B cell (primary cell): ENCODE results near the gene GNG10. TPM values are rescaled to one million over a fixed set of nuclear protein-coding genes. Genes with fewer than 3 reads are reported as not detected.

Source experiments
- ATAC-seq: fragments of 200-7000 bp; cut with Tn5 transposase; one replicate; pipeline ENCODE4 v1.10.0; 2021; ENCODE audit warnings: low read depth, mild to moderate bottlenecking, moderate number of reproducible peaks, moderate library complexity
- CTCF ChIA-PET: fragments of 350-600 bp; sonication (Branson Sonifier 250); formaldehyde crosslinking; loops from one replicate; lab custom pipeline; 2021; ENCODE audit warnings: antibody characterized with exemption, inconsistent platforms; lab: Charles Lee
- POLR2A ChIA-PET: fragments of 350-600 bp; sonication (Branson Sonifier 250); formaldehyde crosslinking; loops from one replicate; lab custom pipeline; 2021; ENCODE audit warnings: antibody characterized with exemption; lab: Charles Lee
- DNase-seq: peaks from one replicate; pipeline ENCODE4 v3.0.0; 2013
- H2AFZ ChIP-seq: 2 replicates; pipeline ENCODE4 v1.6.1; 2012; ENCODE audit warnings: mild to moderate bottlenecking, low read depth, low read length; ENCODE audit not compliant: insufficient read depth, poor library complexity, severe bottlenecking
- H3K27ac ChIP-seq, 2 donors: 1 replicate in 1 of 2; 2 replicates in 1 of 2; pipeline ENCODE4 v1.5.1; 2012 to 2013; ENCODE audit warnings: low read length in 2 of 2, mild to moderate bottlenecking in 2 of 2, moderate library complexity in 1 of 2
- H3K27me3 ChIP-seq, 4 experiments: fragments of 200-600 bp in 1 of 4; sonication (generic) in 1 of 4; replicated peaks in 1 of 4; 1 replicate in 2 of 4; 2 replicates in 2 of 4; pipeline versions ENCODE4 v1.6.1 to v1.7.0; 2013 to 2016; ENCODE audit warnings: low read length in 3 of 4, mild to moderate bottlenecking in 2 of 4, mixed read lengths in 1 of 4, moderate library complexity in 1 of 4; ENCODE audit not compliant: insufficient read depth in 4 of 4, control insufficient read depth in 3 of 4; ENCODE audit errors: control extremely low read depth in 1 of 4
- H3K36me3 ChIP-seq, 2 experiments: replicated peaks in 1 of 2; 1 replicate in 1 of 2; 2 replicates in 1 of 2; pipeline versions ENCODE4 v1.6.1 to v1.7.1; 2013; ENCODE audit warnings: low read length in 1 of 2; ENCODE audit not compliant: insufficient read depth in 2 of 2, control insufficient read depth in 1 of 2; ENCODE audit errors: control extremely low read depth in 1 of 2, extremely low read depth in 1 of 2
- H3K4me1 ChIP-seq, 2 donors: fragments of 200-600 bp in 1 of 2; sonication (generic) in 1 of 2; 1 replicate in 1 of 2; 2 replicates in 1 of 2; pipeline versions ENCODE4 v1.5.1 to v1.6.1; 2013 to 2017; ENCODE audit warnings: low read length in 2 of 2; ENCODE audit not compliant: control insufficient read depth in 2 of 2, insufficient read depth in 2 of 2
- H3K4me2 ChIP-seq: replicated peaks from 2 replicates; pipeline ENCODE3; 2012; ENCODE audit warnings: mild to moderate bottlenecking, low read depth, low read length; ENCODE audit not compliant: poor library complexity, severe bottlenecking
- H3K4me3 ChIP-seq, 5 experiments: fragments of 200-600 bp in 1 of 5; sonication (generic) in 1 of 5; 1 replicate in 3 of 5; 2 replicates in 2 of 5; pipeline versions ENCODE4 v1.5.1 to v1.7.0; 2011 to 2016; ENCODE audit warnings: low read length in 4 of 5, mild to moderate bottlenecking in 4 of 5, low read depth in 2 of 5, control low read depth in 1 of 5, moderate library complexity in 1 of 5; ENCODE audit not compliant: insufficient read depth in 1 of 5; ENCODE audit errors: control extremely low read depth in 1 of 5, extremely low read depth in 1 of 5
- H3K79me2 ChIP-seq: fragments of 200-600 bp; sonication (generic); one replicate; pipeline ENCODE4 v1.6.0; 2016; ENCODE audit warnings: low read length; ENCODE audit not compliant: control insufficient read depth, insufficient read depth
- H3K9ac ChIP-seq: fragments of 200-600 bp; sonication (generic); 2 replicates; pipeline ENCODE4 v1.6.1; 2017; ENCODE audit warnings: mild to moderate bottlenecking, low read length, moderate library complexity
- H3K9me3 ChIP-seq, 3 donors: one replicate each; pipeline versions ENCODE4 v1.6.1 to v1.7.1; 2013; ENCODE audit warnings: low read length in 2 of 3; ENCODE audit not compliant: control insufficient read depth in 2 of 3, insufficient read depth in 1 of 3; ENCODE audit errors: control extremely low read depth in 1 of 3
- H4K20me1 ChIP-seq: 2 replicates; pipeline ENCODE4 v1.6.0; 2012; ENCODE audit warnings: mild to moderate bottlenecking, low read length; ENCODE audit not compliant: insufficient read depth, control insufficient read depth, poor library complexity, severe bottlenecking
- H3K27ac Mint-ChIP-seq: one replicate; pipeline ENCODE4 v1.8.0; 2021; ENCODE audit warnings: mixed read lengths
- H3K27me3 Mint-ChIP-seq: one replicate; pipeline ENCODE4 v1.8.0; 2021; ENCODE audit warnings: mixed read lengths
- H3K4me1 Mint-ChIP-seq: one replicate; pipeline ENCODE4 v1.8.0; 2021; ENCODE audit warnings: mixed read lengths
- H3K4me3 Mint-ChIP-seq: one replicate; pipeline ENCODE4 v1.8.0; 2021; ENCODE audit warnings: mixed read lengths
- H3K9me3 Mint-ChIP-seq: one replicate; pipeline ENCODE4 v1.8.0; 2022; ENCODE audit warnings: mixed read lengths; ENCODE audit not compliant: insufficient read depth
- CTCF ChIP-seq: fragments of 200-600 bp; IDR thresholded peaks from one replicate; pipeline ENCODE4 v1.8.0; 2022; ENCODE audit warnings: antibody characterized with exemption, mild to moderate bottlenecking
- EZH2 ChIP-seq: IDR thresholded peaks from 2 replicates; pipeline ENCODE4 v1.6.1; 2012; ENCODE audit warnings: borderline replicate concordance, low read depth, mild to moderate bottlenecking, moderate library complexity, low read length; ENCODE audit not compliant: insufficient read depth, poor library complexity, severe bottlenecking
- WGBS: methylation state at CpG from one replicate; pipeline ENCODE4 v1.1.5; 2013; ENCODE audit warnings: missing lambda C conversion rate; ENCODE audit not compliant: insufficient coverage; 5-methylcytosine and 5-hydroxymethylcytosine counted together
- intact Hi-C: fragments of 100-400 bp; cut with micrococcal nuclease; formaldehyde crosslinking; loops from one replicate; pipeline ENCODE4 v1.10.0; 2022
- polyA plus RNA-seq: library from polyadenylated mRNA; depleted of rRNA; stranded (reverse); fragments of >200 nt; gene quantifications from 2 replicates; pipeline ENCODE4 v1.2.3, GENCODE V29; 2012
- total RNA-seq, 2 donors: library from RNA; stranded (reverse); fragments of 120-200 nt in 1 of 2; gene quantifications; 1 replicate in 1 of 2; 2 replicates in 1 of 2; pipeline versions ENCODE4 v1.2.3 to v1.2.4, GENCODE V29; 2013 to 2022

The GNG10 gene
- total and polyA plus RNA-seq, 2 donors (not counting 1 experiment from before 2014, with no cell fraction given) = 7.2 to 10.6 TPM

GRCh38 chr9:111678293-111678692, 16.9 kb downstream of the GNG10 start:
- Mint-ChIP-seq H3K9me3 (no peaks in the 10 kb centered on the region), H3K27me3 (no peaks in the 10 kb centered on the region), H3K4me1 (no peaks in the 10 kb centered on the region), H3K4me3 (no peak overlapping the region), H3K27ac (no peak overlapping the region)
- CTCF ChIA-PET = no interaction called here
- Histone ChIP-seq H3K79me2 (no peaks in the 10 kb centered on the region), H3K9me3 (no peaks in the 10 kb centered on the region), H3K4me2 (no peak overlapping the region), H3K27me3 (no peaks in the 10 kb centered on the region), H3K36me3 (peaks cover 0 to 7% of the 10 kb centered on the region in 2 experiments), H4K20me1 (no peaks in the 10 kb centered on the region), H3K27ac (no peak overlapping the region), H3K9ac (no peak overlapping the region), H3K4me1 (no peaks in the 10 kb centered on the region), H3K4me3 (no peak overlapping the region), H2AFZ (no peak overlapping the region)
- 93% methylated on average over 5 of the region's 5 CpGs for WGBS
- TF ChIP-seq CTCF = no peak
- intact Hi-C loops = no loop called here
- DNase-seq = no peak
- ATAC-seq = no peak
- POLR2A ChIA-PET = no interaction called here

- no peaks in the 10 kb centered on the region for H3K27me3 ChIP-seq
- POLR2A ChIA-PET = no interaction called here
- H3K9ac ChIP-seq = no peak overlapping the region
- no peak for ATAC-seq
- TF ChIP-seq CTCF = no peak
- TF ChIP-seq EZH2 = no peak
- 97% methylated on average over 4 of the region's 6 CpGs for WGBS
- H3K4me3 ChIP-seq = no peak overlapping the region
- Mint-ChIP-seq H3K4me3 (no peak overlapping the region), H3K27ac (no peak overlapping the region), H3K4me1 (no peaks in the 10 kb centered on the region), H3K27me3 (no peaks in the 10 kb centered on the region), H3K9me3 (no peaks in the 10 kb centered on the region)
- CTCF ChIA-PET = no interaction called here
- H3K4me1 ChIP-seq = no peaks in the 10 kb centered on the region
- no peaks in the 10 kb centered on the region for H3K79me2 ChIP-seq
- H2AFZ ChIP-seq = no peak overlapping the region
- intact Hi-C loops = no loop called here
- no peak for DNase-seq
- no peak overlapping the region for H3K4me2 ChIP-seq
- H3K9me3 ChIP-seq = no peaks in the 10 kb centered on the region
- no peak overlapping the region for H3K27ac ChIP-seq
- H3K36me3 ChIP-seq = peaks cover 0 to 7% of the 10 kb centered on the region in 2 experiments
- H4K20me1 ChIP-seq = no peaks in the 10 kb centered on the region
Observed at GRCh38 chr9:111679199-111679598, 17.8 kb downstream of the GNG10 start.
